Panc1 (cell line): ENCODE data around the gene CRYGN. TPM values are rescaled to one million over a fixed set of nuclear protein-coding genes. Genes with fewer than 3 reads are reported as not detected.

Source experiments
- ATAC-seq: fragments of 200-7000 bp; cut with Tn5 transposase; 2 replicates; pipeline ENCODE4 v1.9.1; 2020; ENCODE audit warnings: mild to moderate bottlenecking, moderate library complexity
- BruUV-seq: library from RNA; stranded (reverse); fragments of 400-500 nt; replicated peaks from 2 replicates; lab custom pipeline; 2021; lab: Mats Ljungman, UMichigan
- CTCF ChIA-PET: fragments of 300-600 bp; sonication (Branson Sonifier 250); formaldehyde crosslinking; loops from one replicate; lab custom pipeline; 2022; ENCODE audit warnings: antibody characterized with exemption; lab: Charles Lee
- POLR2A ChIA-PET: fragments of 300-600 bp; sonication (Branson Sonifier 250); formaldehyde crosslinking; loops from one replicate; lab custom pipeline; 2022; ENCODE audit warnings: antibody characterized with exemption; lab: Charles Lee
- DNase-seq: peaks from one replicate; pipeline ENCODE4 v3.0.0-alpha.2; 2010; ENCODE audit warnings: low read depth, low spot score
- H3K27ac ChIP-seq: 2 replicates; pipeline ENCODE4 v1.5.1; 2011; ENCODE audit warnings: mild to moderate bottlenecking, low read length, inconsistent platforms
- H3K27me3 ChIP-seq: fragments of 200-500 bp; sonication (Bioruptor generic); 2 replicates; pipeline ENCODE4 v1.6.0; 2014; ENCODE audit warnings: low read length, inconsistent platforms; ENCODE audit not compliant: control insufficient read depth, insufficient read depth
- H3K36me3 ChIP-seq: fragments of 200-500 bp; sonication (Bioruptor generic); 2 replicates; pipeline ENCODE4 v1.5.1; 2014; ENCODE audit warnings: inconsistent platforms, mild to moderate bottlenecking, low read length, moderate library complexity; ENCODE audit not compliant: control insufficient read depth, insufficient read depth
- H3K4me1 ChIP-seq: 2 replicates; pipeline ENCODE4 v1.5.1; 2011; ENCODE audit warnings: inconsistent platforms, mild to moderate bottlenecking, low read length, moderate library complexity; ENCODE audit not compliant: control insufficient read depth, insufficient read depth
- H3K4me3 ChIP-seq, 2 experiments: 2 replicates each; pipeline ENCODE4 v1.5.1; 2011 to 2012; ENCODE audit warnings: low read depth in 2 of 2, low read length in 2 of 2, mild to moderate bottlenecking in 2 of 2, inconsistent platforms in 1 of 2, moderate library complexity in 1 of 2
- H3K9me3 ChIP-seq: fragments of 200-500 bp; sonication (Bioruptor generic); 2 replicates; pipeline ENCODE4 v1.5.1; 2014; ENCODE audit warnings: low read depth, mild to moderate bottlenecking, inconsistent platforms, low read length, moderate library complexity; ENCODE audit not compliant: control insufficient read depth, insufficient read depth
- CTCF ChIP-seq: fragments of 450-650 bp; IDR thresholded peaks from 2 replicates; pipeline ENCODE4 v1.5.1; 2017; ENCODE audit warnings: mild to moderate bottlenecking
- POLR2AphosphoS5 ChIP-seq: IDR thresholded peaks from 2 replicates; pipeline ENCODE4 v1.6.1; 2012; ENCODE audit warnings: mild to moderate bottlenecking, low read depth, low read length, moderate library complexity
- REST ChIP-seq, 2 experiments: IDR thresholded peaks; 2 replicates each; pipeline ENCODE4 v1.6.1; 2011 to 2012; ENCODE audit warnings: low read depth in 2 of 2, control low read depth in 1 of 2, low read length in 1 of 2, mild to moderate bottlenecking in 1 of 2, moderate library complexity in 1 of 2; ENCODE audit not compliant: insufficient read depth in 1 of 2
- SIN3A ChIP-seq: IDR thresholded peaks from 2 replicates; pipeline ENCODE4 v1.6.1; 2012; ENCODE audit warnings: low read depth, mild to moderate bottlenecking, low read length, moderate library complexity, borderline replicate concordance; ENCODE audit not compliant: insufficient read depth
- TCF7L2 ChIP-seq: IDR thresholded peaks from 2 replicates; pipeline ENCODE4 v1.6.1; 2011; ENCODE audit warnings: mild to moderate bottlenecking, low read depth, low read length, inconsistent platforms
- in situ Hi-C: cut with HindIII; loops from 2 replicates; pipeline ENCODE4 v1.10.0; 2016; ENCODE audit warnings: low sequenced_read_pairs, low pct_unique_long_range_greater_than_20kb
- intact Hi-C: fragments of 100-400 bp; cut with micrococcal nuclease; formaldehyde crosslinking; loops from one replicate; pipeline ENCODE4 v1.10.0; 2022; ENCODE audit not compliant: unreplicated experiment
- total RNA-seq: library from RNA; stranded (reverse); gene quantifications from one replicate; pipeline ENCODE4 v1.2.1, GENCODE V29; 2021; ENCODE audit not compliant: unreplicated experiment

Gene CRYGN
- total RNA-seq, 1 experiment from 2014 or later, result 0.74 TPM

GRCh38 chr7:151384352-151384697 is 55.6 kb downstream of the CRYGN start:
- no peaks in the 10 kb centered on the region for H3K27me3 ChIP-seq
- ChIA-PET POLR2A (no interaction called here), CTCF (no interaction called here)
- H3K4me1 ChIP-seq, result peaks cover 5% of the 10 kb centered on the region
- intact Hi-C loops, result no loop called here
- no peaks in the 10 kb centered on the region for H3K36me3 ChIP-seq
- ATAC-seq, result no peak
- H3K4me3 ChIP-seq, result no peak overlapping the region
- no peak overlapping the region for H3K27ac ChIP-seq
- in situ Hi-C loops, result no loop called here
- no peak for DNase-seq
- no peak for TF ChIP-seq TCF7L2
- TF ChIP-seq POLR2AphosphoS5, result no peak
- TF ChIP-seq CTCF, result no peak
- TF ChIP-seq REST (IDR thresholded peaks at IDR 0.05; ENCODE audit: insufficient read depth in 1 of 2, low read depth in 2 of 2, low read length in 1 of 2), result no peak
- no peak for TF ChIP-seq SIN3A
- BruUV-seq, result no TSS peak
- H3K9me3 ChIP-seq, result no peaks in the 10 kb centered on the region

GRCh38 chr7:151383638-151384351 is 56.1 kb downstream of the CRYGN start:
- no peak for ATAC-seq
- ChIA-PET POLR2A (interaction anchor here (0.6 kb wide), 1 partner anchor 100 kb away, joined by 4 read pairs; no protein-coding TSS in a partner anchor), CTCF (interaction anchor here (0.6 kb wide), 1 partner anchor 492 kb away, joined by 3 read pairs; no protein-coding TSS in a partner anchor)
- TF ChIP-seq CTCF (no peak), REST (IDR thresholded peaks at IDR 0.05; ENCODE audit: insufficient read depth in 1 of 2, low read depth in 2 of 2, low read length in 1 of 2) (no peak), SIN3A (no peak), POLR2AphosphoS5 (no peak), TCF7L2 (no peak)
- Histone ChIP-seq H3K4me1 (peaks cover 5% of the 10 kb centered on the region), H3K36me3 (no peaks in the 10 kb centered on the region), H3K9me3 (no peaks in the 10 kb centered on the region), H3K27ac (no peak overlapping the region), H3K4me3 (no peak overlapping the region), H3K27me3 (no peaks in the 10 kb centered on the region)
- DNase-seq, result no peak
- intact Hi-C loops, result no loop called here
- BruUV-seq, result no TSS peak
- in situ Hi-C loops, result no loop called here
